LNCAP (cell line): ENCODE results near the gene CBFA2T3.

Experiments used
- CTCF ChIP-seq: fragments of 450-650 bp; IDR thresholded peaks from 2 replicates; pipeline ENCODE4 v1.5.1; 2017; ENCODE audit warnings: mild to moderate bottlenecking

The CBFA2T3 gene

GRCh38 chr16:88894681-88895300 lies 82.2 kb downstream of the CBFA2T3 start:
- no peak for TF ChIP-seq CTCF

GRCh38 chr16:88893127-88893968 lies 83.7 kb downstream of the CBFA2T3 start:
- no peak for TF ChIP-seq CTCF

GRCh38 chr16:88892065-88892464 lies 84.9 kb downstream of the CBFA2T3 start:
- no peak for TF ChIP-seq CTCF

GRCh38 chr16:88891083-88891482 lies 85.9 kb downstream of the CBFA2T3 start:
- no peak for TF ChIP-seq CTCF

GRCh38 chr16:88888461-88889387 lies 88.3 kb downstream of the CBFA2T3 start:
- TF ChIP-seq CTCF: no peak

- TF ChIP-seq CTCF: no peak
Observed at GRCh38 chr16:88888057-88888456, 89.0 kb downstream of the CBFA2T3 start.

GRCh38 chr16:88886845-88887521 lies 90.0 kb downstream of the CBFA2T3 start:
- no peak for TF ChIP-seq CTCF
